ENCODE data around the gene SPRED1. TPM values are rescaled to one million over a fixed set of nuclear protein-coding genes. Genes with fewer than 3 reads are reported as not detected.

SPRED1 gene
- total and polyA plus RNA-seq, 2 of the 4 experiments (the other 2 are of a cell fraction), result 6.6 to 17.9 TPM

DNA sequence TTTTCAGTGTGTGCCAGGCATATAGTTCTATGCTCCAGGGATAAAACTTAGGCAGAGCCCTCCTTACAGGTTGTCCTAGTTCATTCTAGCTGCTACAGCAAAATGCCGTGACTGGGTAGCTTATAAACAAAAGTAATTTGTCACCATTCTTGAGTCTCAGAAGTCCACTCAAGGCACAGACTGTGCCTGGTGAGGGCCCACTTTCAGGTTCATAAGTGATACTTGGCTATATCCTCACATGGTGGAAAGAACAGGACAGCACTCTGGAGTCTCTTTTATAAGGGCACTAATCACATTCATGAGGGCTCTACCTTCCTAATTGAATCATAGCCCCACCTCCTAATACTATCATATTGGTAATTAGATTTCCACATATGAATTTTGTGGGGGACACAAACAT lies 80.1 kb downstream of the SPRED1 start:
- TF ChIP-seq RFX5 (IDR thresholded peaks at IDR 0.05; ENCODE audit: low read depth, low read length), result no peak
- TF ChIP-seq FOS (IDR thresholded peaks at IDR 0.05; ENCODE audit: low read depth, low read length), result no peak
- no peak for TF ChIP-seq CHD1 (IDR thresholded peaks at IDR 0.05; ENCODE audit: low read depth, low read length)
- no peak for TF ChIP-seq CTCF (conservative IDR thresholded peaks at IDR 0.05; ENCODE audit: low read depth, low read length)
- TF ChIP-seq RCOR1 (IDR thresholded peaks at IDR 0.05; ENCODE audit: insufficient replicate concordance, low read length), result no peak
- no peak for TF ChIP-seq SMC3 (IDR thresholded peaks at IDR 0.05; ENCODE audit: low read depth, low read length)
- TF ChIP-seq CEBPB (IDR thresholded peaks at IDR 0.05; ENCODE audit: low read depth, low read length), result no peak
- TF ChIP-seq MXI1 (IDR thresholded peaks at IDR 0.05; ENCODE audit: borderline replicate concordance, low read depth, low read length), result no peak
- no peak for TF ChIP-seq POLR2A (IDR thresholded peaks at IDR 0.05; ENCODE audit: low read depth, low read length)
- TF ChIP-seq, protein P1, sequence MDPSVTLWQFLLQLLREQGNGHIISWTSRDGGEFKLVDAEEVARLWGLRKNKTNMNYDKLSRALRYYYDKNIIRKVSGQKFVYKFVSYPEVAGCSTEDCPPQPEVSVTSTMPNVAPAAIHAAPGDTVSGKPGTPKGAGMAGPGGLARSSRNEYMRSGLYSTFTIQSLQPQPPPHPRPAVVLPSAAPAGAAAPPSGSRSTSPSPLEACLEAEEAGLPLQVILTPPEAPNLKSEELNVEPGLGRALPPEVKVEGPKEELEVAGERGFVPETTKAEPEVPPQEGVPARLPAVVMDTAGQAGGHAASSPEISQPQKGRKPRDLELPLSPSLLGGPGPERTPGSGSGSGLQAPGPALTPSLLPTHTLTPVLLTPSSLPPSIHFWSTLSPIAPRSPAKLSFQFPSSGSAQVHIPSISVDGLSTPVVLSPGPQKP (IDR thresholded peaks at IDR 0.05; ENCODE audit: borderline replicate concordance, low read depth, low read length), result no peak
- no peak for TF ChIP-seq NFE2L2 (IDR thresholded peaks at IDR 0.05; ENCODE audit: low read depth, low read length)
- CTCF ChIA-PET, result interaction anchor here (0.9 kb wide), 1 partner anchor 87 kb away, joined by 3 read pairs; no protein-coding TSS in a partner anchor

More for the DNA sequence above, 80.1 kb downstream of the SPRED1 start:
- ATAC-seq (ENCODE audit: low read depth) (no peak), DNase-seq (no peak)
- Histone ChIP-seq H4K91ac (ENCODE audit: insufficient read depth, low read depth, low read length) (no peak overlapping the region), H3K27ac (ENCODE audit: insufficient read depth, low read length) (no peak overlapping the region), H3K79me1 (ENCODE audit: low read depth in 1 of 2, low read length in 2 of 2) (peaks cover 4 to 25% of the 10 kb centered on the region in 2 experiments), H2BK20ac (ENCODE audit: low read depth, low read length) (no peak overlapping the region), H4K5ac (ENCODE audit: low read depth, low read length) (no peak overlapping the region), H3K9me1 (ENCODE audit: insufficient read depth, low read length) (peaks cover 6% of the 10 kb centered on the region), H3K56ac (ENCODE audit: extremely low read depth, insufficient read depth, low read length) (no peak overlapping the region), H3K9ac (ENCODE audit: low read depth, low read length) (no peak overlapping the region), H4K20me1 (ENCODE audit: insufficient read depth, low read length) (0 out of 2 replicates have a peak, but pooled peaks cover 3% of the 10 kb centered on the region), H3K9me3 (ENCODE audit: control insufficient read depth, insufficient read depth, low read length) (no peaks in the 10 kb centered on the region), H3K4ac (ENCODE audit: low read depth, low read length) (no peak overlapping the region), H3K4me3 (ENCODE audit: insufficient read depth, low read depth, low read length) (no peak overlapping the region), H2BK5ac (ENCODE audit: low read depth, low read length, poor library complexity, severe bottlenecking) (no peak overlapping the region), H3K14ac (replicated peaks; ENCODE audit: low read depth, low read length) (no peak overlapping the region), H3K18ac (ENCODE audit: low read depth, low read length) (no peak overlapping the region), H4K8ac (ENCODE audit: low read depth in 2 of 2, low read length in 2 of 2) (no peak overlapping the region), H2BK120ac (ENCODE audit: low read depth, low read length) (no peak overlapping the region), H2AK5ac (ENCODE audit: low read depth, low read length) (no peak overlapping the region), H3K27me3 (ENCODE audit: control insufficient read depth, insufficient read depth, low read length) (no peaks in the 10 kb centered on the region), H3K4me1 (ENCODE audit: control insufficient read depth, insufficient read depth, low read length) (no peaks in the 10 kb centered on the region), H2AFZ (replicated peaks; ENCODE audit: low read length, poor library complexity) (no peak overlapping the region), H3K36me3 (ENCODE audit: control insufficient read depth, insufficient read depth, low read length) (peaks cover 7% of the 10 kb centered on the region), H3K4me2 (ENCODE audit: low read depth, low read length) (no peak overlapping the region), H3K23ac (ENCODE audit: low read depth, low read length) (no peak overlapping the region), H2AK9ac (replicated peaks; ENCODE audit: low read depth, low read length, poor library complexity) (no peak overlapping the region), H2BK15ac (ENCODE audit: low read depth, low read length) (no peak overlapping the region)
- WGBS, 2 experiments (ENCODE audit: extremely low coverage in 2 of 2, insufficient read length in 1 of 2), result no CpG with 5 or more reads among the region's 1 CpG
- dilution Hi-C loops (cut with HindIII; ENCODE audit: low sequenced_read_pairs, unreplicated experiment) (no loop called here), intact Hi-C loops (cut with micrococcal nuclease) (no loop called here), in situ Hi-C loops (cut with MboI; ENCODE audit: low sequenced_read_pairs) (no loop called here)
- BruUV-seq (replicated peaks), result no TSS peak
- POLR2A ChIA-PET (ENCODE audit: unreplicated experiment), result no interaction called here
